Retina (tissue), 1 donor: Measurements from ENCODE around the gene AHSP.
"Not testable (repeated sequence)": the region's sequence is repeated elsewhere in the genome, so short reads cannot be mapped to it uniquely, and the experiment has no call there.

Experiments
- DNase-seq: peaks from one replicate; pipeline ENCODE4 v3.0.0-alpha.2; 2016

Gene AHSP

GRCh38 chr16:31527734-31528274, at the start of gene AHSP:
Gene AHSP, plus strand, starts transcription at chr16:31527900. Its CDS starts 240 bp downstream, at chr16:31528140.
- DNase-seq, result no peak

- no peak for DNase-seq
These were observed 48.7 kb upstream of the AHSP start for GRCh38 chr16:31478956-31479355.

GRCh38 chr16:31479751-31480150, 47.9 kb upstream of the AHSP start:
- no peak for DNase-seq

- no peak for DNase-seq
These were observed 46.7 kb upstream of the AHSP start for GRCh38 chr16:31480851-31481536.

GRCh38 chr16:31483081-31483480, 44.6 kb upstream of the AHSP start, which contains the start of gene SLC5A2:
Gene SLC5A2, plus strand, starts transcription at chr16:31483123. Its CDS starts 14 bp downstream, at chr16:31483137.
- DNase-seq, result no peak

GRCh38 chr16:31484048-31484447, 43.7 kb upstream of the AHSP start:
- DNase-seq, result not testable (repeated sequence)

GRCh38 chr16:31484491-31485171, 43.1 kb upstream of the AHSP start:
- DNase-seq, result no peak

GRCh38 chr16:31485571-31485970, 42.1 kb upstream of the AHSP start:
- no peak for DNase-seq

- DNase-seq, result no peak
These were observed 41.7 kb upstream of the AHSP start for GRCh38 chr16:31486045-31486444.

GRCh38 chr16:31487071-31487719, 40.5 kb upstream of the AHSP start:
- DNase-seq, result peak; percentile 36

- peak; percentile 78 for DNase-seq
These were observed 39.8 kb upstream of the AHSP start for GRCh38 chr16:31487720-31488467.

- DNase-seq, result peak; percentile 79
These were observed 39.0 kb upstream of the AHSP start for GRCh38 chr16:31488468-31489297.

GRCh38 chr16:31489298-31489564, 38.5 kb upstream of the AHSP start:
- no peak for DNase-seq

GRCh38 chr16:31489616-31490584, 37.8 kb upstream of the AHSP start:
- no peak for DNase-seq

GRCh38 chr16:31491778-31492418, 35.8 kb upstream of the AHSP start:
- no peak for DNase-seq

- no peak for DNase-seq
These were observed 34.1 kb upstream of the AHSP start for GRCh38 chr16:31493506-31494125.

- DNase-seq, result no peak
These were observed 31.0 kb upstream of the AHSP start for GRCh38 chr16:31496670-31497069.

GRCh38 chr16:31498493-31498892, 29.2 kb upstream of the AHSP start:
- DNase-seq, result no peak

- no peak for DNase-seq
These were observed 27.8 kb upstream of the AHSP start for GRCh38 chr16:31499928-31500327.
